GM12878 (cell line): ENCODE results near the gene SFXN5. TPM values are rescaled to one million over a fixed set of nuclear protein-coding genes. Genes with fewer than 3 reads are reported as not detected.

Experiments used
- ATAC-seq: fragments of 200-7000 bp; cut with Tn5 transposase; 3 replicates; pipeline ENCODE4 v1.9.1; 2020; ENCODE audit warnings: mild to moderate bottlenecking, moderate library complexity
- BruUV-seq: library from RNA; stranded (reverse); fragments of 400-500 nt; replicated peaks from 2 replicates; lab custom pipeline; 2021; lab: Mats Ljungman, UMichigan
- CTCF ChIA-PET: fragments of 300-600 bp; sonication (Branson Sonifier 250); formaldehyde crosslinking; extraction: SDS; loops from one replicate; lab custom pipeline; 2021; ENCODE audit warnings: inconsistent platforms; lab: Yijun Ruan, JAX
- POLR2A ChIA-PET: fragments of 350-600 bp; formaldehyde crosslinking; extraction: SDS; loops from one replicate; lab custom pipeline; 2021; ENCODE audit warnings: inconsistent platforms; lab: Charles Lee
- RAD21 ChIA-PET: fragments of 300-600 bp; sonication (Branson Sonifier 250); formaldehyde crosslinking; loops from one replicate; lab custom pipeline; 2023; ENCODE audit warnings: antibody characterized with exemption; ENCODE audit not compliant: unreplicated experiment; lab: Charles Lee
- SMC1A ChIA-PET: fragments of 300-600 bp; sonication (Branson Sonifier 250); formaldehyde crosslinking; loops from one replicate; lab custom pipeline; 2023; ENCODE audit not compliant: unreplicated experiment, uncharacterized antibody; lab: Charles Lee
- DNase-seq: peaks from one replicate; pipeline ENCODE4 v3.0.0-alpha.2; 2011; ENCODE audit warnings: low read depth, low spot score
- FAIRE-seq: peaks from 3 replicates; lab custom pipeline; 2011; peaks lifted over from hg19 to GRCh38; lab: Jason Lieb, UNC
- H2AFZ ChIP-seq: 2 replicates; pipeline ENCODE4 v1.6.0; 2011; ENCODE audit warnings: low read depth, low read length, control low read depth; ENCODE audit not compliant: control insufficient read depth
- H3K27ac ChIP-seq: 2 replicates; pipeline ENCODE4 v1.5.1; 2011; ENCODE audit warnings: control low read depth; ENCODE audit not compliant: control insufficient read depth, insufficient read depth
- H3K27me3 ChIP-seq, 2 experiments: replicated peaks in 1 of 2; 2 replicates each; pipeline versions ENCODE4 v1.6.0 to v1.6.1; 2011; ENCODE audit warnings: low read length in 1 of 2; ENCODE audit not compliant: control insufficient read depth in 2 of 2, insufficient read depth in 2 of 2
- H3K36me3 ChIP-seq, 2 experiments: 2 replicates each; pipeline ENCODE4 v1.5.1; 2011; ENCODE audit warnings: low read length in 1 of 2; ENCODE audit not compliant: control insufficient read depth in 2 of 2, insufficient read depth in 2 of 2
- H3K4me1 ChIP-seq: 2 replicates; pipeline ENCODE4 v1.6.1; 2011; ENCODE audit warnings: mild to moderate bottlenecking, low read length, moderate library complexity, mixed read lengths; ENCODE audit not compliant: control insufficient read depth, insufficient read depth
- H3K4me2 ChIP-seq: 2 replicates; pipeline ENCODE4 v1.6.0; 2011; ENCODE audit warnings: control low read depth; ENCODE audit not compliant: control insufficient read depth, insufficient read depth
- H3K4me3 ChIP-seq: fragments of 200-600 bp; sonication (generic); 2 replicates; pipeline ENCODE4 v1.5.1; 2016
- H3K79me2 ChIP-seq: 2 replicates; pipeline ENCODE4 v1.6.0; 2011; ENCODE audit warnings: low read length; ENCODE audit not compliant: control insufficient read depth, insufficient read depth
- H3K9ac ChIP-seq: 2 replicates; pipeline ENCODE4 v1.8.0; 2011; ENCODE audit warnings: low read length, control low read depth, mixed read lengths; ENCODE audit not compliant: control insufficient read depth, insufficient read depth
- H3K9me3 ChIP-seq: replicated peaks from 3 replicates; pipeline ENCODE4 v1.5.1; 2011; ENCODE audit warnings: mild to moderate bottlenecking, low read length; ENCODE audit not compliant: control insufficient read depth, insufficient read depth
- H4K20me1 ChIP-seq: 2 replicates; pipeline ENCODE4 v1.6.0; 2011; ENCODE audit not compliant: control insufficient read depth, insufficient read depth
- CTCF ChIP-seq, 3 experiments: IDR thresholded peaks in 2 of 3; conservative IDR thresholded peaks in 1 of 3; 2 replicates each; pipeline ENCODE4 v1.5.1; 2011; ENCODE audit warnings: low read depth in 3 of 3, low read length in 3 of 3, mild to moderate bottlenecking in 3 of 3, control low read depth in 2 of 3, moderate library complexity in 2 of 3, inconsistent platforms in 1 of 3, mixed read lengths in 1 of 3; ENCODE audit not compliant: control insufficient read depth in 2 of 3, insufficient read depth in 1 of 3; ENCODE audit errors: extremely low read depth in 1 of 3
- MEF2B ChIP-seq: fragments of 450-650 bp; IDR thresholded peaks from 2 replicates; pipeline ENCODE4 v1.6.1; 2018; ENCODE audit warnings: mild to moderate bottlenecking, moderate library complexity; ENCODE audit not compliant: partially characterized antibody, poor library complexity, severe bottlenecking
- MYC ChIP-seq: IDR thresholded peaks from 2 replicates; pipeline ENCODE4 v1.6.1; 2011; ENCODE audit warnings: mild to moderate bottlenecking, low read length, moderate library complexity, inconsistent platforms; ENCODE audit not compliant: insufficient read depth, insufficient replicate concordance, insufficient read length, severe bottlenecking
- WGBS: methylation state at CpG from one replicate; pipeline ENCODE4 v1.1.6; 2016; ENCODE audit warnings: low lambda C conversion rate; ENCODE audit not compliant: insufficient replicate concordance, insufficient coverage; ENCODE audit errors: missing lambda C conversion rate; 5-methylcytosine and 5-hydroxymethylcytosine counted together
- in situ Hi-C: fragments of 300-500 bp; cut with MboI; formaldehyde crosslinking; loops from 9 replicates; pipeline ENCODE4 v1.14.3; 2018; ENCODE audit warnings: mixed read lengths
- intact Hi-C: fragments of 100-400 bp; cut with micrococcal nuclease; formaldehyde crosslinking; loops from one replicate; pipeline ENCODE4 v1.14.2; 2022; ENCODE audit not compliant: unreplicated experiment
- polyA plus RNA-seq, 11 experiments: library from polyadenylated mRNA; depleted of rRNA in 4 of 11; unstranded in 6 of 11; stranded (reverse) in 5 of 11; fragments of >200 nt; fragmentation: Nextera tagmentation in 4 of 11; fragmentation: Illumina TruSeq in 1 of 11; extraction: Ambion mirVana in 4 of 11; extraction: Trizol in 1 of 11; gene quantifications; 1 replicate in 1 of 11; 2 replicates in 10 of 11; pipeline versions ENCODE4 v1.2.1 to v1.2.3, GENCODE V29; 2011 to 2016; ENCODE audit warnings: inconsistent platforms in 2 of 11, missing spikeins in 2 of 11, low read depth in 1 of 11
- total RNA-seq, 4 experiments: library from RNA; depleted of rRNA in 3 of 4; stranded (reverse); fragments of >200 nt in 3 of 4; fragmentation: Illumina TruSeq in 1 of 4; extraction: Trizol in 1 of 4; gene quantifications; 2 replicates each; pipeline versions ENCODE4 v1.2.1 to v1.2.3, GENCODE V29; 2013 to 2021

Gene SFXN5
- total and polyA plus RNA-seq, 10 of the 15 experiments (the other 5 are each of a cell fraction or from before 2014, with no cell fraction given): 3.3 to 15.9 (median 11.2) TPM

- CTCF ChIA-PET: no interaction called here
- intact Hi-C loops (no loop called here), in situ Hi-C loops (no loop called here)
- DNase-seq (no peak), FAIRE-seq (no peak)
- Histone ChIP-seq H2AFZ (no peak overlapping the region), H3K9ac (no peak overlapping the region), H3K79me2 (no peaks in the 10 kb centered on the region), H3K4me3 (no peak overlapping the region), H3K4me2 (no peak overlapping the region), H3K27me3 (no peaks in the 10 kb centered on the region), H3K9me3 (no peaks in the 10 kb centered on the region)
- POLR2A ChIA-PET: interaction anchor here (0.7 kb wide), 1 partner anchor 153 kb away, joined by 5 read pairs; no protein-coding TSS in a partner anchor
- no TSS peak for BruUV-seq
- WGBS: 89% methylated on average over 6 of the region's 6 CpGs
- TF ChIP-seq MEF2B (no peak), MYC (no peak), CTCF (IDR thresholded peaks at IDR 0.05 in 2 of 3, conservative IDR thresholded peaks at IDR 0.05 in 1 of 3; ENCODE audit: control insufficient read depth in 2 of 3, extremely low read depth in 1 of 3, insufficient read depth in 1 of 3, low read depth in 3 of 3, low read length in 3 of 3) (0 out of 6 replicates have a peak, but pooled peaks of 1 of the 3 experiments have one; percentile 19)
- TF ChIP-seq, all 136 proteins: peak for 1
- H3K36me3 ChIP-seq: no peaks in the 10 kb centered on the region
- no peaks in the 10 kb centered on the region for H3K4me1 ChIP-seq
- no peaks in the 10 kb centered on the region for H4K20me1 ChIP-seq
- ATAC-seq: peak; percentile 55; the same call in 2 of the 3 replicates
- H3K27ac ChIP-seq: no peak overlapping the region
- ChIA-PET SMC1A (no interaction called here), RAD21 (no interaction called here)
These were observed 35.4 kb downstream of the SFXN5 start for GRCh38 chr2:73035899-73036711.
